BLaER1 (cell line): ENCODE measurements around the gene MRPL14.
"Not testable (repeated sequence)": the region's sequence is repeated elsewhere in the genome, so short reads cannot be mapped to it uniquely, and the experiment has no call there.

Experiments
- H3K27ac ChIP-seq: shearing (Covaris generic); formaldehyde crosslinking; 2 replicates; pipeline ENCODE4 v1.8.1; 2022
- H3K27me3 ChIP-seq: shearing (Covaris generic); formaldehyde crosslinking; 2 replicates; pipeline ENCODE4 v1.8.1; 2022
- H3K36me3 ChIP-seq: shearing (Covaris generic); formaldehyde crosslinking; 2 replicates; pipeline ENCODE4 v1.8.1; 2022
- H3K4me1 ChIP-seq: shearing (Covaris generic); formaldehyde crosslinking; 2 replicates; pipeline ENCODE4 v1.8.1; 2022
- H3K4me2 ChIP-seq: shearing (Covaris generic); formaldehyde crosslinking; 2 replicates; pipeline ENCODE4 v1.8.1; 2022
- H3K4me3 ChIP-seq: shearing (Covaris generic); formaldehyde crosslinking; 2 replicates; pipeline ENCODE4 v1.8.1; 2022
- H3K9ac ChIP-seq: shearing (Covaris generic); formaldehyde crosslinking; 2 replicates; pipeline ENCODE4 v1.8.1; 2022
- H3K9me3 ChIP-seq: shearing (Covaris generic); formaldehyde crosslinking; 2 replicates; pipeline ENCODE4 v1.8.1; 2022
- H4K20me1 ChIP-seq: shearing (Covaris generic); formaldehyde crosslinking; 2 replicates; pipeline ENCODE4 v1.8.1; 2022
- Cebpa-rat ChIP-seq: shearing (Covaris generic); IDR thresholded peaks from 2 replicates; pipeline ENCODE4 v1.8.1; 2022

MRPL14 gene

DNA sequence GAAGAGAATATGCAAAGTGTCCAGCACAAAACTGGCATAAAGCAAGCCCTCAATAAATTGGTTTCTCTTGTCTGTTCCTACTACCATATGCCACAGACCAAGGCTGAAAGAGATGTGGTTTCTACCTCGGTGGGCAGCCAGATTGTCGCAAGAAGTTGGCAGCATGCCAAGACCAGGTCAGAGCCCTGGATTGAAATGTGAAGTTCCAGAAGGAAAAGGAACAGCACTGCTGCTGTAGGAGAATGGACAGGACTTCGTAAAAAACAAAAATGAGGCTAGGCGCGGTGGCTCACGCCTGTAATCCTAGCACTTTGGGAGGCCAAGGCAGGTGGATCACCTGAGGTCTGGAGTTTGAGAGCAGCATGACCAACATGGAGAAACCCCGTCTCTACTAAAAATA is 22.1 kb downstream of the MRPL14 start:
- no peak overlapping the region for H3K4me2 ChIP-seq
- H3K27me3 ChIP-seq, result no peaks in the 10 kb centered on the region
- H3K36me3 ChIP-seq, result peaks cover 91% of the 10 kb centered on the region
- no peak overlapping the region for H3K9ac ChIP-seq
- no peaks in the 10 kb centered on the region for H3K4me1 ChIP-seq
- H4K20me1 ChIP-seq, result peaks cover 96% of the 10 kb centered on the region
- H3K27ac ChIP-seq, result no peak overlapping the region
- H3K4me3 ChIP-seq, result no peak overlapping the region
- H3K9me3 ChIP-seq, result no peaks in the 10 kb centered on the region
- no peak for TF ChIP-seq Cebpa-rat

GRCh38 chr6:44104481-44105021 is 22.7 kb downstream of the MRPL14 start:
- no peaks in the 10 kb centered on the region for H3K4me1 ChIP-seq
- H3K27ac ChIP-seq, result no peak overlapping the region
- peaks cover 96% of the 10 kb centered on the region for H4K20me1 ChIP-seq
- H3K36me3 ChIP-seq, result peaks cover 91% of the 10 kb centered on the region
- no peaks in the 10 kb centered on the region for H3K9me3 ChIP-seq
- H3K9ac ChIP-seq, result no peak overlapping the region
- no peaks in the 10 kb centered on the region for H3K27me3 ChIP-seq
- no peak for TF ChIP-seq Cebpa-rat
- H3K4me2 ChIP-seq, result no peak overlapping the region
- H3K4me3 ChIP-seq, result no peak overlapping the region

GRCh38 chr6:44102527-44102926 is 24.7 kb downstream of the MRPL14 start:
- TF ChIP-seq Cebpa-rat, result no peak
- no peaks in the 10 kb centered on the region for H3K27me3 ChIP-seq
- no peak overlapping the region for H3K9ac ChIP-seq
- H3K9me3 ChIP-seq, result no peaks in the 10 kb centered on the region
- H3K4me1 ChIP-seq, result peaks cover 8% of the 10 kb centered on the region
- H3K4me3 ChIP-seq, result no peak overlapping the region
- no peak overlapping the region for H3K27ac ChIP-seq
- peaks cover 80% of the 10 kb centered on the region for H3K36me3 ChIP-seq
- H4K20me1 ChIP-seq, result peaks cover 96% of the 10 kb centered on the region
- H3K4me2 ChIP-seq, result no peak overlapping the region

GRCh38 chr6:44101832-44102231 is 25.4 kb downstream of the MRPL14 start:
- Histone ChIP-seq H3K36me3 (peaks cover 74% of the 10 kb centered on the region), H3K4me1 (peaks cover 14% of the 10 kb centered on the region), H3K27me3 (no peaks in the 10 kb centered on the region), H3K27ac (no peak overlapping the region), H4K20me1 (peaks cover 96% of the 10 kb centered on the region), H3K4me2 (no peak overlapping the region), H3K4me3 (no peak overlapping the region), H3K9me3 (no peaks in the 10 kb centered on the region), H3K9ac (no peak overlapping the region)
- no peak for TF ChIP-seq Cebpa-rat

- H3K27me3 ChIP-seq, result no peaks in the 10 kb centered on the region
- no peak overlapping the region for H3K4me3 ChIP-seq
- no peak overlapping the region for H3K27ac ChIP-seq
- peaks cover 89% of the 10 kb centered on the region for H4K20me1 ChIP-seq
- H3K9me3 ChIP-seq, result no peaks in the 10 kb centered on the region
- peak overlapping the region; percentile 24; the same call in 1 of the 2 replicates for H3K9ac ChIP-seq
- peaks cover 60% of the 10 kb centered on the region for H3K36me3 ChIP-seq
- H3K4me2 ChIP-seq, result no peak overlapping the region
- H3K4me1 ChIP-seq, result peaks cover 22% of the 10 kb centered on the region
- no peak for TF ChIP-seq Cebpa-rat
These were observed 27.1 kb downstream of the MRPL14 start for GRCh38 chr6:44100088-44100550.

DNA sequence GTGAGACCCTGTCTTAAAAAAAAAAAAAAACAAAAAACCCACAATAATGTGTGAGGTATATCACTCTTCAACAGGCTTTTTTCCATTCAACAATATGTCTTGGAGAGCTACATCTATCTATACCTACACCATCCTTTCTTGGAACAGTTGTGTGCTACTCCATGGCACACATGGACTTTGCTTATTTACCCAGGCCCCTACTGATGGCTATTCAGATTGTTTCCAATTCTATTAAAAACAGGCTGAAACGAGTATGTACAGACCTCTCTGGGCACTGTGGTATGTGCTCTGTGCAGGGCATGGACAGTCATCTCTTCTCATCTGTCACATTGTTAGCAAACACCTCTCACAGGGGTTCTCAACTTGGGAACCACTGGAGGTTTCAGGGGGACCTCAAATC is 28.1 kb downstream of the MRPL14 start:
- Histone ChIP-seq H3K27me3 (no peaks in the 10 kb centered on the region), H3K4me3 (no peak overlapping the region), H3K36me3 (peaks cover 60% of the 10 kb centered on the region), H3K27ac (no peak overlapping the region), H4K20me1 (peaks cover 80% of the 10 kb centered on the region), H3K4me2 (no peak overlapping the region), H3K4me1 (peaks cover 22% of the 10 kb centered on the region), H3K9me3 (no peaks in the 10 kb centered on the region), H3K9ac (no peak overlapping the region)
- no peak for TF ChIP-seq Cebpa-rat

DNA sequence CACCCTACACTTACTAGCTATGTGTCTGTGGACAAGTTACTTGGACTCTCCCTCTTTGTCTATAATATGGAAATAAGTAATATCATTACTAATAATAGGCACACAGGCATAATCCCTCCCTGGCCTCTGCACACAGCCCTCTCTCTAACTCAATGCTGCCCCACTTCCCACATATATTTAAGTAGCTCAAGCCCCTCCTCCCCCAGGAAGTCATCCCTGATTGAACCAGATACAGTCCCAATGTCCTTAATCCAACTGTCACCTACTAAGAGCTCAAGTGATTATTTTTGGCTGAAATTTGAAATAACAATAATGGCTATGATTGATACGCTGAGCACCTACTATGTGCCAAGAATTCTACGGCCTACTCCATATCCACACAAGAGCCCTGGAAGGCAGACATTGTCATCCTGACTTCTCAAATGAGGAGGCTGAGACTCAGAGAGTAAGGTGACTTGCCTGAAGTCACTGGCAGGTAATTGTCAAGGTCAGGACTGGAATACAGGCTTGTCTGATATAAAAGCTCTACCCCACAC is 29.4 kb downstream of the MRPL14 start:
- peak overlapping the region; percentile 58 for H3K4me2 ChIP-seq
- 0 out of 2 replicates have a peak overlapping the region, but pooled peaks have one; percentile 4 for H3K9ac ChIP-seq
- no peaks in the 10 kb centered on the region for H3K9me3 ChIP-seq
- H3K27me3 ChIP-seq, result no peaks in the 10 kb centered on the region
- H4K20me1 ChIP-seq, result peaks cover 72% of the 10 kb centered on the region
- no peak overlapping the region; the same call in 1 of the 2 replicates for H3K27ac ChIP-seq
- no peak overlapping the region for H3K4me3 ChIP-seq
- TF ChIP-seq Cebpa-rat, result no peak
- peaks cover 59% of the 10 kb centered on the region for H3K36me3 ChIP-seq
- H3K4me1 ChIP-seq, result peaks cover 22% of the 10 kb centered on the region

- Histone ChIP-seq H3K36me3 (peaks cover 60% of the 10 kb centered on the region), H3K4me1 (peaks cover 22% of the 10 kb centered on the region), H3K27me3 (no peaks in the 10 kb centered on the region), H3K4me2 (peak overlapping the region; percentile 34; the same call in 1 of the 2 replicates), H3K4me3 (no peak overlapping the region), H4K20me1 (peaks cover 66% of the 10 kb centered on the region), H3K27ac (peak overlapping the region; percentile 42; the same call in 1 of the 2 replicates), H3K9ac (peak overlapping the region; percentile 43; the same call in 1 of the 2 replicates), H3K9me3 (no peaks in the 10 kb centered on the region)
- TF ChIP-seq Cebpa-rat, result no peak
These were observed 30.6 kb downstream of the MRPL14 start for GRCh38 chr6:44096612-44097011.

- H3K27me3 ChIP-seq, H3K27ac ChIP-seq, H3K4me3 ChIP-seq, H3K9me3 ChIP-seq, H3K4me2 ChIP-seq: not testable (repeated sequence)
- Histone ChIP-seq H3K4me1 (peaks cover 22% of the 10 kb centered on the region), H4K20me1 (peaks cover 57% of the 10 kb centered on the region), H3K36me3 (peaks cover 60% of the 10 kb centered on the region), H3K9ac (0 out of 2 replicates have a peak overlapping the region, but pooled peaks have one; percentile 31)
These were observed 32.0 kb downstream of the MRPL14 start for GRCh38 chr6:44095243-44095623.

- TF ChIP-seq Cebpa-rat, result no peak
- no peak overlapping the region for H3K4me2 ChIP-seq
- H3K9me3 ChIP-seq, result no peaks in the 10 kb centered on the region
- peaks cover 22% of the 10 kb centered on the region for H3K4me1 ChIP-seq
- H4K20me1 ChIP-seq, result peaks cover 57% of the 10 kb centered on the region
- H3K27me3 ChIP-seq, result no peaks in the 10 kb centered on the region
- H3K9ac ChIP-seq, result 0 out of 2 replicates have a peak overlapping the region, but pooled peaks have one; percentile 31
- no peak overlapping the region for H3K27ac ChIP-seq
- H3K4me3 ChIP-seq, result no peak overlapping the region
- peaks cover 60% of the 10 kb centered on the region for H3K36me3 ChIP-seq
These were observed 32.6 kb downstream of the MRPL14 start for GRCh38 chr6:44094403-44095242.
